Left lung (tissue), 10 donors: ENCODE data around the gene LCORL. TPM values are rescaled to one million over a fixed set of nuclear protein-coding genes. Genes with fewer than 3 reads are reported as not detected.

ENCODE experiments used
- ATAC-seq: fragments of 200-7000 bp; cut with Tn5 transposase; one replicate; pipeline ENCODE4 v1.9.1; 2020; ENCODE audit warnings: moderate library complexity
- DNase-seq, 4 donors: peaks; one replicate each; pipeline ENCODE4 v3.0.0-alpha.2; 2013 to 2020
- H3K27ac ChIP-seq, 2 donors: fragments of 200-600 bp; sonication (generic) in 1 of 2; one replicate each; pipeline versions ENCODE4 v1.5.0 to v1.8.0; 2020 to 2021
- H3K27me3 ChIP-seq, 2 donors: fragments of 200-600 bp; sonication (generic) in 1 of 2; one replicate each; pipeline versions ENCODE4 v1.5.0 to v1.8.0; 2020 to 2021
- H3K36me3 ChIP-seq, 2 donors: fragments of 200-600 bp; sonication (generic) in 1 of 2; one replicate each; pipeline versions ENCODE4 v1.5.0 to v1.8.0; 2020 to 2021
- H3K4me1 ChIP-seq, 2 donors: fragments of 200-600 bp; one replicate each; pipeline ENCODE4 v1.8.0; 2021
- H3K4me3 ChIP-seq, 2 donors: fragments of 200-600 bp; sonication (generic) in 1 of 2; one replicate each; pipeline versions ENCODE4 v1.5.0 to v1.8.0; 2020 to 2021; ENCODE audit warnings: mild to moderate bottlenecking in 1 of 2
- H3K9me3 ChIP-seq, 2 donors: fragments of 200-600 bp; sonication (generic) in 1 of 2; one replicate each; pipeline versions ENCODE4 v1.5.0 to v1.8.0; 2020 to 2021
- intact Hi-C, 2 donors: fragments of 100-400 bp; cut with DNase I; formaldehyde crosslinking; loops; one replicate each; pipeline versions ENCODE4 v1.11.2 to v1.14.2; 2022
- polyA plus RNA-seq, 6 donors: library from polyadenylated mRNA; unstranded; fragments of 120-200 nt; gene quantifications; one replicate each; pipeline ENCODE4 v1.2.1, GENCODE V29; 2013; ENCODE audit not compliant: insufficient read length in 6 of 6
- total RNA-seq, 2 donors: library from RNA; stranded (reverse); fragmentation: NEBNext Ultra II Directional; extraction: Animal tissue kit (Norgen Biotek cat#: 25700); gene quantifications; one replicate each; pipeline ENCODE4 v1.2.1, GENCODE V29; 2021
- TF ChIP-seq, protein P1 (sequence below), 2 donors: fragments of 200-600 bp; sonication (generic) in 1 of 2; IDR thresholded peaks; one replicate each; pipeline versions ENCODE4 v1.5.0 to v1.8.0; 2021; ENCODE audit warnings: antibody characterized with exemption in 2 of 2
- donor health status: DM: no; HTN: yes; CAD: no.
- donor health status: DM: no; HTN: no; CAD: no.

The LCORL gene
- total and polyA plus RNA-seq, 8 donors = 12.2 to 20.9 (median 17.5) TPM

DNA sequence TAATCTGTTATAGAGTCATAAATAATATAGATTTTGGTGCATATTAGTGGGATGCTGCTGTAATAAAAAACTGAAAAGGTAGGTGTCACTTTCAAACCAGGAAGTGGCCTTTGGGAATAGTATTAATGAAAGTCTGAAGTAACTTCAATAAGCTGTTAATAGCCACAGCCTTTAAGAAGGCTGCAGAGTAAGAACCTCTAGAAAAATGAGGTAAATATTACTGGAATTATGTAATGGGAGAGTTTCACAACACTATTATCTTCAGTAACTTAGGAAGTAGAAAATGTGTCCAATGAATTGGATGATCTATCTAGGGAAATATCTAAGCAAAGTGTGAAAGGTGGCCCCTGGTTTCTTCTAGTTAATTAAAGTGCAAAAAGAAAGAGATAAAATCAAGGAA is 106.1 kb downstream of the LCORL start:
- Histone ChIP-seq H3K4me1 (no peaks in the 10 kb centered on the region), H3K27ac (no peak overlapping the region), H3K27me3 (no peaks in the 10 kb centered on the region), H3K4me3 (no peak overlapping the region), H3K36me3 (peaks cover 0 to 21% of the 10 kb centered on the region in 2 donors), H3K9me3 (no peaks in the 10 kb centered on the region)
- peak; percentile 62 for ATAC-seq
- TF ChIP-seq, protein P1, sequence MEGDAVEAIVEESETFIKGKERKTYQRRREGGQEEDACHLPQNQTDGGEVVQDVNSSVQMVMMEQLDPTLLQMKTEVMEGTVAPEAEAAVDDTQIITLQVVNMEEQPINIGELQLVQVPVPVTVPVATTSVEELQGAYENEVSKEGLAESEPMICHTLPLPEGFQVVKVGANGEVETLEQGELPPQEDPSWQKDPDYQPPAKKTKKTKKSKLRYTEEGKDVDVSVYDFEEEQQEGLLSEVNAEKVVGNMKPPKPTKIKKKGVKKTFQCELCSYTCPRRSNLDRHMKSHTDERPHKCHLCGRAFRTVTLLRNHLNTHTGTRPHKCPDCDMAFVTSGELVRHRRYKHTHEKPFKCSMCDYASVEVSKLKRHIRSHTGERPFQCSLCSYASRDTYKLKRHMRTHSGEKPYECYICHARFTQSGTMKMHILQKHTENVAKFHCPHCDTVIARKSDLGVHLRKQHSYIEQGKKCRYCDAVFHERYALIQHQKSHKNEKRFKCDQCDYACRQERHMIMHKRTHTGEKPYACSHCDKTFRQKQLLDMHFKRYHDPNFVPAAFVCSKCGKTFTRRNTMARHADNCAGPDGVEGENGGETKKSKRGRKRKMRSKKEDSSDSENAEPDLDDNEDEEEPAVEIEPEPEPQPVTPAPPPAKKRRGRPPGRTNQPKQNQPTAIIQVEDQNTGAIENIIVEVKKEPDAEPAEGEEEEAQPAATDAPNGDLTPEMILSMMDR (IDR thresholded peaks at IDR 0.05) = no peak
- intact Hi-C loops = no loop called here
- no peak for DNase-seq

DNA sequence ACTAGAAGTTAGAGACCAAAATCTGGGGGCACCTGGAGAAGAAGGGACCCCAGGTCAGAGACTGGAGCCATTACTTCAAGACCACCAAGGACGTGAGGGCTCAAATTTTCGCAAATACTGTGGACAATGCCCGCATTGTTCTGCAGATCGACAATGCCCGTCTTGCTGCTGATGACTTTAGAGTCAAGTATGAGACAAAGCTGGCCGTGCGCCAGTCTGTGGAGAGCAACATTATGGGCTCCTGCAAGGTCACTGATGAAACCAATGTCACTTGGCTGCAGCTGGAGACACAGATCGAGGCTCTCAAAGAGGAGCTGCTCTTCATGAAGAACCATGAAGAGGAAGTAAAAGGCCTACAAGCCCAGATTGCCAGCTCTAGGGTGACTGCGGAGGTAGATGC is 109.5 kb downstream of the LCORL start:
- ATAC-seq (no peak), DNase-seq (no peak)
- Histone ChIP-seq H3K36me3 (peaks cover 0 to 21% of the 10 kb centered on the region in 2 donors), H3K4me3 (no peak overlapping the region), H3K27me3 (no peaks in the 10 kb centered on the region), H3K4me1 (no peaks in the 10 kb centered on the region), H3K27ac (no peak overlapping the region), H3K9me3 (no peaks in the 10 kb centered on the region)
- intact Hi-C loops = no loop called here
- TF ChIP-seq, protein P1 (IDR thresholded peaks at IDR 0.05) = no peak

DNA sequence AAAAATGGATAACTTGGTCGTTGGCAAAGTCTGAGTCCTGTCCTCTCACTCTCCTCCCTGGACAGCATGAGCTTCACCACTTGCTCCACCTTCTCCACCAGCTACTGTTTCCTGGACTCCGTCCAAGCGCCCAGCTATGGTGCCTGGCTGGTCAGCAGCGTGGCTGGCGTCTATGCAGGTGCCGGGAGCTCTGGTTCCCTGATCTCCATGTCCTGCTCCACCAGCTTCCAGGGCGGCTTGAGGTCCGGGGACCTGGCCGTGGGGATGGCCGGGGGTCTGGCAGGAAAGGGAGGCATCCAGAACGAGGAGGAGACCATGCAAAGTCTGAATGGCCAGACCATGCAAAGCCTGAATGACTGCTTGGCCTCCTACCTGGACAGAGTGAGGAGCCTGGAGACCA is 109.9 kb downstream of the LCORL start:
- TF ChIP-seq, protein P1 (IDR thresholded peaks at IDR 0.05) = no peak
- Histone ChIP-seq H3K27ac (no peak overlapping the region), H3K4me3 (no peak overlapping the region), H3K36me3 (peaks cover 0 to 21% of the 10 kb centered on the region in 2 donors), H3K4me1 (no peaks in the 10 kb centered on the region), H3K9me3 (no peaks in the 10 kb centered on the region), H3K27me3 (no peaks in the 10 kb centered on the region)
- DNase-seq = no peak
- ATAC-seq = no peak
- intact Hi-C loops = no loop called here

- H3K4me1 ChIP-seq = no peaks in the 10 kb centered on the region
- intact Hi-C loops = no loop called here
- DNase-seq = no peak
Measured at GRCh38 chr4:17898553-17899055, 123.0 kb downstream of the LCORL start.

GRCh38 chr4:17895481-17895880 is 126.1 kb downstream of the LCORL start:
- TF ChIP-seq, protein P1 (IDR thresholded peaks at IDR 0.05) = no peak
- Histone ChIP-seq H3K4me1 (no peaks in the 10 kb centered on the region), H3K27me3 (no peaks in the 10 kb centered on the region), H3K9me3 (no peaks in the 10 kb centered on the region), H3K27ac (no peak overlapping the region), H3K36me3 (no peaks in the 10 kb centered on the region), H3K4me3 (no peak overlapping the region)
- DNase-seq (no peak), ATAC-seq (no peak)
- intact Hi-C loops = no loop called here

More at GRCh38 chr4:17898553-17899055, 123.0 kb downstream of the LCORL start:
- Histone ChIP-seq H3K27me3 (no peaks in the 10 kb centered on the region), H3K4me3 (no peak overlapping the region), H3K36me3 (no peaks in the 10 kb centered on the region), H3K9me3 (no peaks in the 10 kb centered on the region), H3K27ac (no peak overlapping the region)
- no peak for ATAC-seq
- TF ChIP-seq, protein P1 (IDR thresholded peaks at IDR 0.05) = no peak
